Hepatocyte (in vitro differentiated cells): ENCODE data around the gene DCC. TPM values are rescaled to one million over a fixed set of nuclear protein-coding genes. Genes with fewer than 3 reads are reported as not detected.

Source experiments
- DNase-seq: peaks from one replicate; pipeline ENCODE4 v3.0.0-alpha.2; 2016; ENCODE audit warnings: low spot score
- H2AFZ ChIP-seq: fragments of 200-600 bp; sonication (generic); 2 replicates; pipeline ENCODE4 v1.6.0; 2016; ENCODE audit warnings: antibody characterized with exemption, mild to moderate bottlenecking
- H3K27ac ChIP-seq: fragments of 200-600 bp; sonication (generic); 2 replicates; pipeline ENCODE4 v1.5.1; 2016; ENCODE audit warnings: mild to moderate bottlenecking
- H3K27me3 ChIP-seq: fragments of 200-600 bp; sonication (generic); 2 replicates; pipeline ENCODE4 v1.6.1; 2016
- H3K36me3 ChIP-seq: fragments of 200-600 bp; sonication (generic); replicated peaks from 2 replicates; pipeline ENCODE4 v1.5.1; 2016; ENCODE audit warnings: low read depth; ENCODE audit not compliant: insufficient read depth
- H3K4me1 ChIP-seq: fragments of 200-600 bp; sonication (generic); 2 replicates; pipeline ENCODE4 v1.5.1; 2016; ENCODE audit warnings: mild to moderate bottlenecking, moderate library complexity; ENCODE audit not compliant: insufficient read depth
- H3K4me2 ChIP-seq: fragments of 200-600 bp; sonication (generic); 2 replicates; pipeline ENCODE4 v1.6.0; 2016
- H3K4me3 ChIP-seq: fragments of 200-600 bp; sonication (generic); 2 replicates; pipeline ENCODE4 v1.5.1; 2016; ENCODE audit warnings: mild to moderate bottlenecking
- H3K79me2 ChIP-seq: fragments of 200-600 bp; sonication (generic); 2 replicates; pipeline ENCODE4 v1.6.0; 2017; ENCODE audit warnings: mild to moderate bottlenecking
- H3K9me2 ChIP-seq: fragments of 200-600 bp; sonication (generic); replicated peaks from 2 replicates; pipeline ENCODE4 v1.6.0; 2017; ENCODE audit warnings: mild to moderate bottlenecking; ENCODE audit not compliant: insufficient read depth
- H3K9me3 ChIP-seq: fragments of 200-600 bp; sonication (generic); 2 replicates; pipeline ENCODE4 v1.5.1; 2016; ENCODE audit warnings: low read depth, mild to moderate bottlenecking
- H4K20me1 ChIP-seq: fragments of 200-600 bp; sonication (generic); 2 replicates; pipeline ENCODE4 v1.6.0; 2016; ENCODE audit warnings: mild to moderate bottlenecking; ENCODE audit not compliant: insufficient read depth, poor library complexity, severe bottlenecking
- EZH2 ChIP-seq: fragments of 200-600 bp; sonication (generic); IDR thresholded peaks from 2 replicates; pipeline ENCODE4 v1.6.1; 2016; ENCODE audit warnings: antibody characterized with exemption, mild to moderate bottlenecking, borderline replicate concordance
- EZH2phosphoT487 ChIP-seq: fragments of 200-600 bp; sonication (generic); IDR thresholded peaks from one replicate; pipeline ENCODE4 v1.6.1; 2018; ENCODE audit warnings: antibody characterized with exemption, mild to moderate bottlenecking, low read depth, moderate library complexity; ENCODE audit not compliant: unreplicated experiment, severe bottlenecking
- WGBS: methylation state at CpG from one replicate; pipeline ENCODE4 v1.1.6; 2016; ENCODE audit warnings: low lambda C conversion rate; ENCODE audit errors: missing lambda C conversion rate; 5-methylcytosine and 5-hydroxymethylcytosine counted together
- polyA plus RNA-seq: library from polyadenylated mRNA; unstranded; fragments of >200 nt; fragmentation: Nextera tagmentation; extraction: Ambion mirVana; gene quantifications from 2 replicates; pipeline ENCODE4 v1.2.1, GENCODE V29; 2016
- total RNA-seq: library from RNA; depleted of rRNA; stranded (reverse); fragments of >200 nt; gene quantifications from 2 replicates; pipeline ENCODE4 v1.2.3, GENCODE V29; 2014
- TF ChIP-seq, protein P1 (sequence below): fragments of 200-600 bp; sonication (generic); IDR thresholded peaks from 2 replicates; pipeline ENCODE4 v1.5.1; 2016; ENCODE audit warnings: antibody characterized with exemption, mild to moderate bottlenecking; ENCODE audit not compliant: poor library complexity

The DCC gene
- total and polyA plus RNA-seq, 2 experiments from 2014 or later: 1.0 to 3.5 TPM

DNA sequence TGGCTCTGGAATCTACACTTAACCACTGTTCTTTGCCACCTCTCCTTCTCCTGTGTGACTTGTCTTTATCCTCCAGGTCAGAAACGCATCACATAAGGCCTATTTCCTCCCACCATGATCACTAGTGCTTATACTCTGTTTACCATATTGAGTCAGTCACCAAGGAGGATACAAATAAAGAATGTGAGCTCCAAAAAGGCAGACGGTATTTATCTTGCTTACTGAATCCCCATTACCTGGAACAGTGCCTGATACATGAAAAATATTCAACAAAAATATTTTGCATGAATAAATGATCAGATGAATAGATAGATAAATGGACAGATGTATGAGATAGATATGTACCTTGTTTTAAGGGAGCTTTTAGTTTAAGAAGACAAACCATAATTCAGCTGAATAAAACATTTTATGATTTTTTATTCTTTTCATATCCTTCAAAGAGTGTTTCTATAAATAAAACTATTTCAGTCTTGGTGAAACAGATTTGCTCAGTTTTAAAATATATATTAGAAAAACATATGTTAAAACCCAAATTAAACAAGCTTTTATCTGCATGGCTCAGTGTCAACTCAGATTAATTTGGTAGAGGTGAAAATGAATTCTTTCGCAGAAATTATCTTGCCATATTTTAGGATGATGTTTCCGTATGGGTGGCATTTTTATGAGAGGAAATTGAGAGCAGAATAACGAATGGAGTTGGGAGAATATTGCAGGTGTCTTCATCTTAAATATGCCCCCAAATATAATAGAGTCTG is 799.9 kb downstream of the DCC start:
- no peak for DNase-seq
- H3K4me3 ChIP-seq: no peak overlapping the region
- no peaks in the 10 kb centered on the region for H3K9me2 ChIP-seq
- no peaks in the 10 kb centered on the region for H3K27me3 ChIP-seq
- no peaks in the 10 kb centered on the region for H3K36me3 ChIP-seq
- H3K4me2 ChIP-seq: no peak overlapping the region
- no peak overlapping the region for H2AFZ ChIP-seq
- H3K27ac ChIP-seq: no peak overlapping the region
- H3K4me1 ChIP-seq: no peaks in the 10 kb centered on the region
- no peaks in the 10 kb centered on the region for H3K79me2 ChIP-seq
- 89% methylated on average over 5 of the region's 5 CpGs for WGBS
- H3K9me3 ChIP-seq: no peaks in the 10 kb centered on the region
- no peaks in the 10 kb centered on the region for H4K20me1 ChIP-seq
- TF ChIP-seq EZH2phosphoT487 (no peak), EZH2 (no peak)
- TF ChIP-seq, protein P1, sequence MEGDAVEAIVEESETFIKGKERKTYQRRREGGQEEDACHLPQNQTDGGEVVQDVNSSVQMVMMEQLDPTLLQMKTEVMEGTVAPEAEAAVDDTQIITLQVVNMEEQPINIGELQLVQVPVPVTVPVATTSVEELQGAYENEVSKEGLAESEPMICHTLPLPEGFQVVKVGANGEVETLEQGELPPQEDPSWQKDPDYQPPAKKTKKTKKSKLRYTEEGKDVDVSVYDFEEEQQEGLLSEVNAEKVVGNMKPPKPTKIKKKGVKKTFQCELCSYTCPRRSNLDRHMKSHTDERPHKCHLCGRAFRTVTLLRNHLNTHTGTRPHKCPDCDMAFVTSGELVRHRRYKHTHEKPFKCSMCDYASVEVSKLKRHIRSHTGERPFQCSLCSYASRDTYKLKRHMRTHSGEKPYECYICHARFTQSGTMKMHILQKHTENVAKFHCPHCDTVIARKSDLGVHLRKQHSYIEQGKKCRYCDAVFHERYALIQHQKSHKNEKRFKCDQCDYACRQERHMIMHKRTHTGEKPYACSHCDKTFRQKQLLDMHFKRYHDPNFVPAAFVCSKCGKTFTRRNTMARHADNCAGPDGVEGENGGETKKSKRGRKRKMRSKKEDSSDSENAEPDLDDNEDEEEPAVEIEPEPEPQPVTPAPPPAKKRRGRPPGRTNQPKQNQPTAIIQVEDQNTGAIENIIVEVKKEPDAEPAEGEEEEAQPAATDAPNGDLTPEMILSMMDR: no peak

DNA sequence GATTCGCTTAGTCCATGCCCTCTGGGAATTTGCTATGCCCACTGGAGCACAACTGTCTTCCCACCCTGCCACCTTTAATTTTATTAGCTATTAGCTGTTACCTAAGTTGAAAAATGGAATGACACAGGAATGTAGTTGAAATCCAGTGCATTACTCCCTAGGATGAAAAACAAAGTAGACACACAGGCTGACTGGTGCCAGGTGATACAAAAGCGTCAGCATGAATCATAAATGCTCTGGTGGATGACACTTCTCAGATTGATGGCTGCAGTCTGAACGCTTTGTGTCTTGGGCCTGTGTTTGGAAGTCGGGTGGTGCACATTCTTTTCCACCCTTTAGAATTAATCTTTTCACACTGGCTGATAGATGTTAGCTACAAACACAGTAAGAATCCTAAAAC is 802.0 kb downstream of the DCC start:
- H4K20me1 ChIP-seq: no peaks in the 10 kb centered on the region
- H3K4me3 ChIP-seq: no peak overlapping the region
- no peaks in the 10 kb centered on the region for H3K9me3 ChIP-seq
- H3K27ac ChIP-seq: no peak overlapping the region
- 64% methylated on average over 4 of the region's 4 CpGs for WGBS
- no peak overlapping the region for H3K4me2 ChIP-seq
- TF ChIP-seq, protein P1: no peak
- H3K79me2 ChIP-seq: no peaks in the 10 kb centered on the region
- no peak for DNase-seq
- no peaks in the 10 kb centered on the region for H3K27me3 ChIP-seq
- H3K9me2 ChIP-seq: no peaks in the 10 kb centered on the region
- H3K36me3 ChIP-seq: no peaks in the 10 kb centered on the region
- H3K4me1 ChIP-seq: no peaks in the 10 kb centered on the region
- no peak overlapping the region for H2AFZ ChIP-seq

DNA sequence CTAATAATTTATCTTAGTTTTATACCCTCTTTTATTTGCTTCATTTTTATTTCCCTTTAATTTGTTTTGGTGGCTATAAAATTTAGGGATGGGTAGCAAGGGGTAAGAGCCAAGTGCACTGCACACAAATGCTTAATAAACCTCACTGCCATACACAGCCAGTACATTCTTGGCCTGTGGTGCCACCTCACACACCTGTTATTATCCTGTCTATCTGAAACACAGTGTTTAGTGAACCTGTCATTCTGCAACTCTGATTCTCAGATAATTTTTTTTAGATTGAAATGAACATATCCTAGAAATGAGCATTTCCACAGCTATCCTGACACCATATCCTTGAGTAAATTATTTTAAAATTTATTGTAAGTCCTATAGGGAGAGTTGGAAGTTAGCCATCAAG is 807.5 kb downstream of the DCC start:
- TF ChIP-seq EZH2phosphoT487: no peak
- no peak for TF ChIP-seq EZH2
- TF ChIP-seq, protein P1: no peak
- H3K9me3 ChIP-seq: no peaks in the 10 kb centered on the region
- no peaks in the 10 kb centered on the region for H3K4me1 ChIP-seq
- H3K9me2 ChIP-seq: no peaks in the 10 kb centered on the region
- H3K36me3 ChIP-seq: no peaks in the 10 kb centered on the region
- H3K79me2 ChIP-seq: no peaks in the 10 kb centered on the region
- no peaks in the 10 kb centered on the region for H3K27me3 ChIP-seq
- no peaks in the 10 kb centered on the region for H4K20me1 ChIP-seq
- no peak overlapping the region for H3K27ac ChIP-seq
- H3K4me3 ChIP-seq: no peak overlapping the region
- no peak overlapping the region for H2AFZ ChIP-seq
- H3K4me2 ChIP-seq: no peak overlapping the region
- DNase-seq: no peak

DNA sequence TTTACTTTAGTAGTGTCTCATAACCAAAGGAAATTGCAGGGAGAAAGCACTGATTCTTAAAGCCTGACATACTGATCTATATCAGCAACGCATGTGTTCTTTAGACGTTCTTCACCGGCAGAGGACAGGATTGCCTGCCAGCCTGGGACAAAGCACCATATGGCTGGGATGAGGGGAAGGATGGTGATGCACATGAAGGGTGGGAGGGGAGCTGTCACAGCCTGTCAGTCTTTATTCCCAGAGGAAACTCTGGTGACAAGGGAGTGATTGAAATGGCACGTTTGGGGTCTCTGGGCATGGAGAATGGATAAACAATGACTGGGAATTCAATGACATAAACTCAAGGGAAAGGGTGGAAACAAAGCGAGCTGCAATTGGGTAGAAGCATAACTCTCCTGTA is 808.1 kb downstream of the DCC start:
- WGBS: 74% methylated on average over 5 of the region's 5 CpGs
- Histone ChIP-seq H4K20me1 (no peaks in the 10 kb centered on the region), H3K4me1 (no peaks in the 10 kb centered on the region), H3K4me3 (no peak overlapping the region), H3K27me3 (no peaks in the 10 kb centered on the region), H3K9me2 (no peaks in the 10 kb centered on the region), H3K79me2 (no peaks in the 10 kb centered on the region), H3K27ac (no peak overlapping the region), H2AFZ (no peak overlapping the region), H3K4me2 (no peak overlapping the region), H3K9me3 (no peaks in the 10 kb centered on the region), H3K36me3 (no peaks in the 10 kb centered on the region)
- TF ChIP-seq EZH2 (no peak), EZH2phosphoT487 (no peak)
- TF ChIP-seq, protein P1: no peak
- DNase-seq: no peak
